GM21825 (cell line): ENCODE results near the gene DMXL1.
A peak's percentile ranks its signal among the peaks of the same experiment; 100 is the strongest.

ENCODE experiments used
- ATAC-seq: cut with Tn5 transposase; IDR thresholded peaks from one replicate; pipeline ENCODE4 v1.9.1; 2021; ENCODE audit warnings: mild to moderate bottlenecking, moderate library complexity; ENCODE audit not compliant: unreplicated experiment

DMXL1 gene

DNA sequence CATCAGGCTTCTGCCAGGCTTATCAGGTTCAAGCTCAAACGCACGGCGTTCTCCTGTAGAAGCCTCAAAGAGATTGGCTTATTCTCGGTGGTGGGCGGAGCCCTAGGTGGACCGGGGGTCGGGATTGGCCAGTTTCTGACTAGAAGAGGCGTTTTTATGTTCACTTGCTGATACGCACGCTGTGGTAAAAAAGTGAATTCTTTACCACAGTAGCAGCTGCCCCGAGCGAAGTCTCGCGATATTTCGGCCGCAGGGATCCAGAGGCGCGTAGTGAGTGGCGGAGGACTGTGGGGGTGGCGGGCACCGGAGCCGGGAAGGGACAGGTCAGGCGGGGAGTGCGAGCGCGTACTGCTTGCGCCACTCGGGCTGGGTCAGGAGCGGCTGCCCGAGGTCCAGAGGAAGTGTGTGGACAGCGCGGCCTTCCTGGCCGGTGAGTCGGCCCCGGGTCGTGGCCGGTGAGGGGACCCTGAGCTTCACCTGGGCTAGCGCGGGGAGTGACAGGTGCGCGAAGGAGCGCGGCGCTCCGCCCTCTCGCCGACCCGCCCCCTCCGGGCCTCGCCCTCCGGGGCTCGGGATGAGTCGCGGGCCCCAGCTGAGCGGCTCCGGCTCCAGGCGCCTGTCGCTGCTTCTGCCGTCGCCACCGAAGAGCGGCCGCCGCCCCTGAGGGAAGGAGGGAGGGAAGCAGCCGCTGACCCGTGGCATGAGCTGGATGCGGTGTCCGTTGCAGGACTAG lies at the start of gene DMXL1:
Gene DMXL1 (plus strand): TSS at position 260 of the 733 bp plus-strand sequence. CDS start 483 bp downstream, outside the sequence.
- peak; percentile 80 for ATAC-seq

- ATAC-seq = no peak
Observed at GRCh38 chr5:119021149-119021732, 49.6 kb upstream of the DMXL1 start.

- peak; percentile 77 for ATAC-seq
Observed at GRCh38 chr5:119022017-119022745, 48.7 kb upstream of the DMXL1 start.

DNA sequence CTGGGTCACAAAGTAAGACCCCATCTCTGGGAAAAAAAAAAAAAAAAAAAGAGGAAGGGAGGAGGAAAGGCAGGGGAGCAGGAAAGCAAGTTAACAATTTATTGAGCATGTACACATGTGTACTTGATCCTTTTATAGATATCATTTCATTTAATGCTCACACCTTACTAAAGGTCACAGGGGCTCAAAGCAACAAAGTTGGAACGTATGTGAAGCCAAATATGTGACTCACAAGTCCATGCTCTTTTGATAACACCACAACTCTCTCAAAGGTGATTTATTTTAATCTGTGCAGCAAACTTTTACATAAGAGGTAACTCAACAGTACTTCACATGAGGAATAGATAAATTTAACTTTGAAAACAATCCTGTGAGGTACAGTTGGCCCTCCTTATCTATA lies 48.1 kb upstream of the DMXL1 start:
- no peak for ATAC-seq

GRCh38 chr5:119028575-119028974 lies 42.3 kb upstream of the DMXL1 start:
- ATAC-seq = no peak

DNA sequence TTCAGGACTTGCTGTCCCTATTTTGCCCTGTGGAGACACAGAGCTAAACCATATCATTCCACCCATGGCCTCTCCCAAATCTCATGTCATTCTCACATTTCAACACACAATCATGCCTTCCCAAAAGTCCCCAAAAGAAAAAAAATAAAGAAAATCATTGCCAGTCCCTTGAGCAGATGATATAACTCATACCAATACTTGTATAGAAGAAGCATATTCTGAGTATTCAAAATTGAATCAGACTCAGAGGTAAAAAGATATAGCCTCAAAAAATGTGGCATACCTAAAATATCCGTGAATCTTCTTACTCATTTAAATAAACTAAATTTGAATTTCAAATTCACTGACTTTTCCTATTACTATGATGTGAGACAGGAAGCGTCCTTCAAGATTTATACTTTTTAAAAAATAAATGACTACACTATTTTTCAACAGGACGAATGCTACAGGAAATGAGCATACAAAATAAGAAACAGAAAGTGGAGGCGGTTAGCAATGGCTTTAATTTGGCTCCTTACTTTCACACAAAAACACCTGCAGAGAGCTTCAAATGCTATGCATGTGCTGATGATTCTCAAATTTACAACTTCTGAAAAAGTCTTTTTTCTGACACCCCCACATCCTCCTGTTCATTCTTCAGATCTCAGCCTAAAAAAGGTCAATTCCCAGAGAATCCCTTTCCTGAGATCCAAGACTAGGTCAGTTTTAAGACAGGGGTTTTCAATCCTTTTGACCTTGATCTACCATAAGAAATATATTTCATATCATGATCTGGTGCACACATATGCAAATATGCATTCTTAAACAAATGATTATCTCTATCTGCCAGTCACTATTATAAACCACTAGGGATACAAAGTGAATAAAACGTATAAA lies 39.6 kb upstream of the DMXL1 start:
- peak; percentile 73 for ATAC-seq

- peak; percentile 57 for ATAC-seq
Observed at GRCh38 chr5:119031905-119032304, 39.0 kb upstream of the DMXL1 start.

- no peak for ATAC-seq
Observed at GRCh38 chr5:119032656-119033055, 38.2 kb upstream of the DMXL1 start.

DNA sequence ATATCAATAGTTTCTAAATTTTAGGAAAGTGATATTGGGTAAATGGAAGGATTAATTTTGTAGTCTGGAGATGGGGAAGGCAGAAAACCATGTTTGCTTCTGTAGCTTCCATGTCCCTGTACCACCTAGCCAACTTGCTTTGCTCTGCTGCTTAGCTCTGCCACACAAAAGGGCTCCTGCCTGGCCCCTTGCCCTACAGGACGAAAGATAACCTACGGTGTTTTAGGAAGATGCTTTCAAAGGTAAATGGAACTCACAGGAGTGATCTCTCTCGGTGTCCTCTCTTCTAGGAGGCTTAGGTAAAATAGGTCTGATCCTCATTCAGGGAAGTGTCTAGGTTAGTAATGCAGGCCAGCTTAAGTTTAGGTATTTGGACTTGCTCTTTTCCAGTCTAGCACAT lies 37.8 kb upstream of the DMXL1 start:
- ATAC-seq = no peak

DNA sequence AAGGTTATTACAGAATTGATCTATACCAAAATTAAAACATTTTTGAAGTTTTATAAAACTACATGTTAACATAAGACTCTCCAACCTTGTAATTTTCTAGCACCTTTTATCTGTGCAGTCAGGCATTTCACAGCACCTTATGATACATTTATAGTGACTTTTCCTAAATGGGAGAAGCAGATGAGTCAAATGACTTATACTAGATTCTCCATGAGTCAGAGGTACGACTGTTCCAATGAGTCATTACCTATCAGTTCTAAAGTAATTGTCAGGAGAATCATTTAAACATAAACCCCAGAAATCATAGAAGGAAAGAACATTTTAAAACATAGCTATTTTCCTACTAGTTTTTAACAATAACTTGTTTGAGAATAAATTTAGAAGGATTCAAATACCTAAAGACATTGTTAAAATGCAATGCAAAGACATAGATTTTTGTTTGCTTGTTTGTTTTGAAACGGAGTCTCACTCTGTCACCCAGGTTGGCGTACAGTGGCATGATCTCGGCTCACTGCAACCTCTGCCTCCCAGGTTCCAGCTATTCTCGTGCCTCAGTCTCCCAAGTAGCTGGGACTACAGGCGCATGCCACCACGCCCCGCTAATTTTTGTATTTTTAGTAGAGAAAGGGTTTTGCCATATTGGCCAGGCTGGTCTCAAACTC lies 34.7 kb upstream of the DMXL1 start:
- ATAC-seq = no peak

- ATAC-seq = no peak
Observed at GRCh38 chr5:119037496-119038215, 33.2 kb upstream of the DMXL1 start.

- ATAC-seq = no peak
Observed at GRCh38 chr5:119048246-119048645, 22.6 kb upstream of the DMXL1 start.

- ATAC-seq = no peak
Observed at GRCh38 chr5:119049824-119050449, 20.9 kb upstream of the DMXL1 start.

GRCh38 chr5:119054101-119054500 lies 16.8 kb upstream of the DMXL1 start:
- no peak for ATAC-seq

- ATAC-seq = no peak
Observed at GRCh38 chr5:119055294-119055693, 15.6 kb upstream of the DMXL1 start.

- no peak for ATAC-seq
Observed at GRCh38 chr5:119058979-119059529, 11.8 kb upstream of the DMXL1 start.

DNA sequence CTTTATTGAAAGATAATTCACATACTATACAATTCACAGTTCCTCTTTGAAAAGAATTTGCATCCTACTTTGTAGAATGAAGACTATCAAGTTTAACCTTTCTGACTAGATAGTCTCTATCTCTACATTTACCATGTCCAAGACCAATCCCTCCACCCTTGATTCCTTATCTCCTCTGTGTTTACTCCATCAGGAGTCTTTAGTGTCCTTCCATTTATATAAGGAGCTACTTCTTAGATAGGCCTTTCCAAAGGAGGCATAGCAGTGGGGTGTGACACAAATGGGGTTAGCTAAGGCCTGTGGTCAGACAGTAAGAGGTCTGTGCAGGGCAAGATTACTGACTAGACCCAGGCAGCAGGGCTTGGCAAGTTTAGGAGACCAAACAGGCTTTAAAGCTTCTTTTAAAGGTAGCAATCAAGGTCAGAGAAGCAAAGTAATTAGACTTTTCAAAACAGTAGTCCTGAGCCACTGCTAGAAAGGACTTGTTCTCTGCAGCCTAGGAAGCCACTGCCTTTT lies 11.1 kb upstream of the DMXL1 start:
- no peak for ATAC-seq

DNA sequence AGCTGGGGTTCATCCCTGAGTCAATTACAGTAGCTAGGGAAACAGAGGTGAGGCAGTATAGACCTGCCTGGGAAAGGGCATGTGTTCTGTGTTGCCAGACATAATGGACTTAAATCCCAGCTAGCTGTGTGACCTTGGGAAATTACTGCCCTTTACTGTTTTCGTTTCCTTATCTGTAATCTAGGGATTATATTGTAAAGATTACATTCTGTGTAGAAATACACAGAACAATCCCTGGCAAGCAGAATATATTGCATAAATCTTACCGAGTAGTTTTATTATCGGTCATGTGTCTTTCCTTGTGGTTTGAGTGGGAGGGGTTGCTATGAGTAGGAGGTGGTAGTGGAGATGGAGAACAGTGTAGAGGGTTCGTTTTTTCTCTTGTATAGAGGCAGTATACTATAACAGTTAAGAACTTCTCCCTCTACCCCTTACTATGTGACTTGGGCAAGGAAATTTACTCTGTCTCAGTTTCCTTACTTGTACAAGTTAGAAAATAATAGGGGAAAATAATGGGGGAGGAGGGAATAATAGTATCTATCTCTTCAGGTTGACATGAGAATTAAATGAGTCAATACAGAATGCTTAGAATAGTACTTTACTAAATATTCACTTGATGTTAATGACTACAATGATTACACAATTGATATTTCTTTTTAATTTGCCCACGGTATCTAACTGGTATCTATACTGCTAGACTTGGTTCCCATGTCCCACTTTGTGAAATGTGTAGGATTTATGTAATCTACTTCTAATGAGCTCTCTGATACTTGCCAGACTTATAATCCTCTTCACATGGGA lies 7.1 kb upstream of the DMXL1 start:
- peak; percentile 57 for ATAC-seq
